ENCODE measurements around the gene CCDC177.

Gene CCDC177

GRCh38 chr14:69612014-69612782, 37.5 kb upstream of the CCDC177 start:
- peaks cover 34% of the 10 kb centered on the region for H3K79me2 ChIP-seq (ENCODE audit: insufficient read depth, low read length)
- peak overlapping the region; percentile 95 for H3K27ac ChIP-seq (ENCODE audit: low read depth, low read length)

GRCh38 chr14:69611172-69612013, 36.7 kb upstream of the CCDC177 start, which contains the start of gene SUSD6:
Gene SUSD6 (plus strand): TSS chr14:69611596. CDS start chr14:69658593, 46,997 bp downstream.
- Histone ChIP-seq H3K27me3 (ENCODE audit: low read length) (no peaks in the 10 kb centered on the region), H3K36me3 (ENCODE audit: low read length) (no peaks in the 10 kb centered on the region), H3K79me2 (ENCODE audit: insufficient read depth, low read length) (peaks cover 26% of the 10 kb centered on the region), H4K20me1 (ENCODE audit: low read depth, low read length) (no peaks in the 10 kb centered on the region), H3K27ac (ENCODE audit: low read depth, low read length) (peak within 1 kb of the TSS; percentile 95), H2AFZ (ENCODE audit: low read depth, low read length, severe bottlenecking) (peak within 1 kb of the TSS; percentile 65), H3K9me3 (ENCODE audit: insufficient read depth, low read length) (no peaks in the 10 kb centered on the region), H3F3A (ENCODE audit: insufficient read depth) (peaks cover 38% of the 10 kb centered on the region), H3K9ac (ENCODE audit: low read length) (peak within 1 kb of the TSS; percentile 79), H3K9me2 (replicated peaks; ENCODE audit: insufficient read depth, low read length) (no peaks in the 10 kb centered on the region), H3K4me2 (ENCODE audit: low read depth, low read length, poor library complexity, severe bottlenecking) (peak within 1 kb of the TSS; percentile 91), H3K4me3 (ENCODE audit: insufficient read depth, low read length, poor library complexity, severe bottlenecking) (peak within 1 kb of the TSS; percentile 66)
- TF ChIP-seq CTCF (IDR thresholded peaks at IDR 0.05; ENCODE audit: insufficient read depth, low read length, poor library complexity, severe bottlenecking), result no peak
- TF ChIP-seq EZH2phosphoT487 (conservative IDR thresholded peaks at IDR 0.05; ENCODE audit: low read length), result no peak

More at GRCh38 chr14:69612014-69612782, 37.5 kb upstream of the CCDC177 start:
- Histone ChIP-seq H2AFZ (ENCODE audit: low read depth, low read length, severe bottlenecking) (no peak overlapping the region), H3K9me3 (ENCODE audit: insufficient read depth, low read length) (no peaks in the 10 kb centered on the region), H3F3A (ENCODE audit: insufficient read depth) (peaks cover 38% of the 10 kb centered on the region), H3K36me3 (ENCODE audit: low read length) (peaks cover 4% of the 10 kb centered on the region; the same call in 1 of the 2 replicates), H3K27me3 (ENCODE audit: low read length) (no peaks in the 10 kb centered on the region), H3K9ac (ENCODE audit: low read length) (peak overlapping the region; percentile 79), H4K20me1 (ENCODE audit: low read depth, low read length) (peaks cover 4% of the 10 kb centered on the region; the same call in 1 of the 2 replicates), H3K9me2 (replicated peaks; ENCODE audit: insufficient read depth, low read length) (no peaks in the 10 kb centered on the region), H3K4me3 (ENCODE audit: insufficient read depth, low read length, poor library complexity, severe bottlenecking) (peak overlapping the region; percentile 66), H3K4me2 (ENCODE audit: low read depth, low read length, poor library complexity, severe bottlenecking) (peak overlapping the region; percentile 91)
- TF ChIP-seq CTCF (IDR thresholded peaks at IDR 0.05; ENCODE audit: insufficient read depth, low read length, poor library complexity, severe bottlenecking) (no peak), EZH2phosphoT487 (conservative IDR thresholded peaks at IDR 0.05; ENCODE audit: low read length) (no peak)

GRCh38 chr14:69610874-69611171, 36.2 kb upstream of the CCDC177 start:
- TF ChIP-seq EZH2phosphoT487 (conservative IDR thresholded peaks at IDR 0.05; ENCODE audit: low read length) (no peak), CTCF (IDR thresholded peaks at IDR 0.05; ENCODE audit: insufficient read depth, low read length, poor library complexity, severe bottlenecking) (no peak)
- H3K9ac ChIP-seq (ENCODE audit: low read length), result peak overlapping the region; percentile 59
- H3K9me2 ChIP-seq (replicated peaks; ENCODE audit: insufficient read depth, low read length), result no peaks in the 10 kb centered on the region
- H3K4me3 ChIP-seq (ENCODE audit: insufficient read depth, low read length, poor library complexity, severe bottlenecking), result peak overlapping the region; percentile 53
- H3K36me3 ChIP-seq (ENCODE audit: low read length), result no peaks in the 10 kb centered on the region
- H3K79me2 ChIP-seq (ENCODE audit: insufficient read depth, low read length), result peaks cover 20% of the 10 kb centered on the region
- H3K27me3 ChIP-seq (ENCODE audit: low read length), result no peaks in the 10 kb centered on the region
- no peaks in the 10 kb centered on the region for H3K9me3 ChIP-seq (ENCODE audit: insufficient read depth, low read length)
- no peaks in the 10 kb centered on the region for H4K20me1 ChIP-seq (ENCODE audit: low read depth, low read length)
- H3K4me2 ChIP-seq (ENCODE audit: low read depth, low read length, poor library complexity, severe bottlenecking), result peak overlapping the region; percentile 70
- H3F3A ChIP-seq (ENCODE audit: insufficient read depth), result peaks cover 35% of the 10 kb centered on the region
- peak overlapping the region; percentile 43 for H3K27ac ChIP-seq (ENCODE audit: low read depth, low read length)
- peak overlapping the region; percentile 65 for H2AFZ ChIP-seq (ENCODE audit: low read depth, low read length, severe bottlenecking)

Measured in SU-DHL-6 (cell line).